Progenitor cell of endocrine pancreas (in vitro differentiated cells): ENCODE data around the gene RAPGEF3. TPM values are rescaled to one million over a fixed set of nuclear protein-coding genes. Genes with fewer than 3 reads are reported as not detected.

Experiments
- DNase-seq: peaks from one replicate; pipeline ENCODE4 v3.0.0; 2021; ENCODE audit warnings: low spot score; ENCODE audit not compliant: unreplicated experiment
- H3K27ac Mint-ChIP-seq: 2 replicates; pipeline ENCODE4 v1.8.0; 2021; ENCODE audit warnings: mild to moderate bottlenecking, moderate library complexity, mixed read lengths
- H3K27me3 Mint-ChIP-seq: 2 replicates; pipeline ENCODE4 v1.8.0; 2021; ENCODE audit warnings: mixed read lengths
- H3K36me3 Mint-ChIP-seq: 2 replicates; pipeline ENCODE4 v1.8.0; 2022; ENCODE audit warnings: mixed read lengths; ENCODE audit not compliant: insufficient read depth
- H3K4me1 Mint-ChIP-seq: 2 replicates; pipeline ENCODE4 v1.8.0; 2021; ENCODE audit warnings: low read depth, mixed read lengths
- H3K4me3 Mint-ChIP-seq: 2 replicates; pipeline ENCODE4 v1.8.0; 2021; ENCODE audit warnings: low read depth, mild to moderate bottlenecking, moderate library complexity, mixed read lengths
- H3K9me3 Mint-ChIP-seq: 2 replicates; pipeline ENCODE4 v1.8.0; 2021; ENCODE audit warnings: low read depth, mixed read lengths
- long read RNA-seq: library from polyadenylated mRNA; unstranded; transcript quantifications from one replicate; pipeline ENCODE4 v2.0.0, GENCODE V29; 2020
- total RNA-seq: library from RNA; stranded (reverse); gene quantifications from 2 replicates; pipeline ENCODE4 v1.2.1, GENCODE V29; 2021
- TF ChIP-seq, protein P1 (sequence below): fragments of 200-600 bp; sonication (generic); IDR thresholded peaks from one replicate; pipeline ENCODE4 v1.5.0; 2021; ENCODE audit warnings: antibody characterized with exemption, mild to moderate bottlenecking; ENCODE audit not compliant: unreplicated experiment

The RAPGEF3 gene, protein sequence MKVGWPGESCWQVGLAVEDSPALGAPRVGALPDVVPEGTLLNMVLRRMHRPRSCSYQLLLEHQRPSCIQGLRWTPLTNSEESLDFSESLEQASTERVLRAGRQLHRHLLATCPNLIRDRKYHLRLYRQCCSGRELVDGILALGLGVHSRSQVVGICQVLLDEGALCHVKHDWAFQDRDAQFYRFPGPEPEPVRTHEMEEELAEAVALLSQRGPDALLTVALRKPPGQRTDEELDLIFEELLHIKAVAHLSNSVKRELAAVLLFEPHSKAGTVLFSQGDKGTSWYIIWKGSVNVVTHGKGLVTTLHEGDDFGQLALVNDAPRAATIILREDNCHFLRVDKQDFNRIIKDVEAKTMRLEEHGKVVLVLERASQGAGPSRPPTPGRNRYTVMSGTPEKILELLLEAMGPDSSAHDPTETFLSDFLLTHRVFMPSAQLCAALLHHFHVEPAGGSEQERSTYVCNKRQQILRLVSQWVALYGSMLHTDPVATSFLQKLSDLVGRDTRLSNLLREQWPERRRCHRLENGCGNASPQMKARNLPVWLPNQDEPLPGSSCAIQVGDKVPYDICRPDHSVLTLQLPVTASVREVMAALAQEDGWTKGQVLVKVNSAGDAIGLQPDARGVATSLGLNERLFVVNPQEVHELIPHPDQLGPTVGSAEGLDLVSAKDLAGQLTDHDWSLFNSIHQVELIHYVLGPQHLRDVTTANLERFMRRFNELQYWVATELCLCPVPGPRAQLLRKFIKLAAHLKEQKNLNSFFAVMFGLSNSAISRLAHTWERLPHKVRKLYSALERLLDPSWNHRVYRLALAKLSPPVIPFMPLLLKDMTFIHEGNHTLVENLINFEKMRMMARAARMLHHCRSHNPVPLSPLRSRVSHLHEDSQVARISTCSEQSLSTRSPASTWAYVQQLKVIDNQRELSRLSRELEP
- total RNA-seq, result 1.2 and 1.7 TPM in 2 replicates
- long read RNA-seq, result 0 reads

GRCh38 chr12:47758834-47759690 lies at the start of gene RAPGEF3:
Gene RAPGEF3, minus strand, starts transcription at chr12:47758880. Its CDS starts 324 bp downstream, at chr12:47758556.
- Mint-ChIP-seq H3K27ac (peak within 1 kb of the TSS; percentile 67), H3K4me3 (peak within 1 kb of the TSS; percentile 67), H3K9me3 (no peaks in the 10 kb centered on the region), H3K36me3 (no peaks in the 10 kb centered on the region), H3K4me1 (peaks cover 4% of the 10 kb centered on the region), H3K27me3 (peaks cover 39% of the 10 kb centered on the region)
- TF ChIP-seq, protein P1, sequence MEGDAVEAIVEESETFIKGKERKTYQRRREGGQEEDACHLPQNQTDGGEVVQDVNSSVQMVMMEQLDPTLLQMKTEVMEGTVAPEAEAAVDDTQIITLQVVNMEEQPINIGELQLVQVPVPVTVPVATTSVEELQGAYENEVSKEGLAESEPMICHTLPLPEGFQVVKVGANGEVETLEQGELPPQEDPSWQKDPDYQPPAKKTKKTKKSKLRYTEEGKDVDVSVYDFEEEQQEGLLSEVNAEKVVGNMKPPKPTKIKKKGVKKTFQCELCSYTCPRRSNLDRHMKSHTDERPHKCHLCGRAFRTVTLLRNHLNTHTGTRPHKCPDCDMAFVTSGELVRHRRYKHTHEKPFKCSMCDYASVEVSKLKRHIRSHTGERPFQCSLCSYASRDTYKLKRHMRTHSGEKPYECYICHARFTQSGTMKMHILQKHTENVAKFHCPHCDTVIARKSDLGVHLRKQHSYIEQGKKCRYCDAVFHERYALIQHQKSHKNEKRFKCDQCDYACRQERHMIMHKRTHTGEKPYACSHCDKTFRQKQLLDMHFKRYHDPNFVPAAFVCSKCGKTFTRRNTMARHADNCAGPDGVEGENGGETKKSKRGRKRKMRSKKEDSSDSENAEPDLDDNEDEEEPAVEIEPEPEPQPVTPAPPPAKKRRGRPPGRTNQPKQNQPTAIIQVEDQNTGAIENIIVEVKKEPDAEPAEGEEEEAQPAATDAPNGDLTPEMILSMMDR, result peak; percentile 52
- peak; percentile 66 for DNase-seq

GRCh38 chr12:47808050-47808449 lies 49.4 kb upstream of the RAPGEF3 start:
- Mint-ChIP-seq H3K36me3 (no peaks in the 10 kb centered on the region), H3K27me3 (no peaks in the 10 kb centered on the region), H3K9me3 (no peaks in the 10 kb centered on the region), H3K27ac (no peak overlapping the region), H3K4me3 (no peak overlapping the region), H3K4me1 (peaks cover 23% of the 10 kb centered on the region)
- TF ChIP-seq, protein P1, result no peak
- no peak for DNase-seq

DNA sequence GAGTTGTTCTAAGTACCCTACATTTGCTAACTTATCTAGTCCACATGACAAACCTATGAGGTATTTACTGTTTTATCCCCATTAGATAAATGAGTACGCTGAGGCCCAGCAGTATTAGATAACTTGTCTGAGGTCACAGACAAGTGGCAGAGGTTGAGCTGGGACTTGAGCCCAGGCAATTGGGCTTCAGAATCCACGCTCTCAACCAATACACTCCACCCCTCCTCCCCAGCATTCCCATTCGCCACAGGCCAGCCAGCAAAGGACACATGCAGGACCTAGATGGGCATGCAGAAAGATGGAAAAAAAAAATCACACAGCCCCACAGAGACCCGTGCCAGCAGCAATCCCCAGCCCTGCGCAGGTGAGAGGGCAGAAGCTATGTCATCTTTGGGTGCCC lies 48.7 kb upstream of the RAPGEF3 start:
- DNase-seq, result no peak
- Mint-ChIP-seq H3K27ac (peak overlapping the region; percentile 2), H3K4me3 (no peak overlapping the region), H3K27me3 (no peaks in the 10 kb centered on the region), H3K9me3 (no peaks in the 10 kb centered on the region), H3K4me1 (peaks cover 18% of the 10 kb centered on the region), H3K36me3 (no peaks in the 10 kb centered on the region)
- TF ChIP-seq, protein P1, result no peak

GRCh38 chr12:47805417-47805816 lies 46.7 kb upstream of the RAPGEF3 start:
- TF ChIP-seq, protein P1, result no peak
- peaks cover 18% of the 10 kb centered on the region for H3K4me1 Mint-ChIP-seq
- no peaks in the 10 kb centered on the region for H3K27me3 Mint-ChIP-seq
- no peaks in the 10 kb centered on the region for H3K36me3 Mint-ChIP-seq
- no peak overlapping the region for H3K4me3 Mint-ChIP-seq
- H3K27ac Mint-ChIP-seq, result no peak overlapping the region
- DNase-seq, result no peak
- no peaks in the 10 kb centered on the region for H3K9me3 Mint-ChIP-seq
